ENCODE results near the gene HDAC11. TPM values are rescaled to one million over a fixed set of nuclear protein-coding genes. Genes with fewer than 3 reads are reported as not detected.

The HDAC11 gene
- total and polyA plus RNA-seq, 2 of the 13 experiments (the other 11 are each of a cell fraction or from before 2014, with no cell fraction given): 13.7 to 33.1 TPM

DNA sequence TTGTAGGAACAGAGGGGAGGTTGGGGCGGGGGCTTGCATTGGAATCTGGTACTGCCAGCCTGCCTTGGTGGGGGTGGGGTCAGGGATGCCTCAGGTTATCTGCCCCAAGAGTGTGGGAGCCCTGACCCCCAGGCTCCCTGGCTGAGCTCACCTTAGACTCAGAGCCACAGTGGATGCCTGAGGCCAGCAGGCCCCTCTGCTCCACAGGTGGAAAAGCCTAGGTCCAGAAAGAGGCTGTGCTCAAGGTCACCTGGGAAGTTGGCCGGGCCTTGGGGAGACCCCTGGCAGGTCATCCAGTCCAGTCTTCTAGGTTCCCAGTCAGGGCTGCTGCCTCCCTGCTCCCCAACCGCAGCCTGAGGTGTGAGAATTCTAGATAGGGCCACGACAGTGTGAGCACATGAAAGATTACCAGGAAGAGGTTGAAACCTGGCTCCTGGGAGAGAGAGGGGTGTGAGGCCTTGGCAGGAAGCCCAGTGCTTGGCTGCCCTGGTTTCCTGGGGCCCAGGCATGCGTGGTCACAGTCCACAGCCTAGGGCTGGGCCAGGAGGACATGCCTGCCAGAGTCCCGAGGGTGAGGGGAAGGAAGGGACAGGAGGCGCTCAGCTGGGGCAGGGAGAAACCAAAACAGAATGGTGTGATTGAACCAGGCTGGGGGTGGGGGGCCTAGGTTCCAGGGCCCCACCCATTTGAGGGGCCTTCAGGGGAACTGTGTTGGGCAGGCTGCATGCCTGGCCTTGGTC is 4.9 kb downstream of the HDAC11 start (continued):
- TF ChIP-seq ZSCAN20 (CRISPR knock-in tag; IDR thresholded peaks at IDR 0.05; ENCODE audit: borderline replicate concordance) (peak; percentile 29; the same call in 1 of the 2 replicates), ZSCAN9 (CRISPR knock-in tag; IDR thresholded peaks at IDR 0.05; ENCODE audit: borderline replicate concordance) (peak; percentile 87), AHR (CRISPR knock-in tag; IDR thresholded peaks at IDR 0.05) (no peak), ZBTB44 (CRISPR knock-in tag; IDR thresholded peaks at IDR 0.05) (no peak), ZNF160 (CRISPR knock-in tag; IDR thresholded peaks at IDR 0.05) (no peak), NRL (CRISPR knock-in tag; IDR thresholded peaks at IDR 0.05; ENCODE audit: borderline replicate concordance) (peak; percentile 85), ZNF7 (CRISPR knock-in tag; IDR thresholded peaks at IDR 0.05) (0 out of 2 replicates have a peak, but pooled peaks have one; percentile 13), TBP (CRISPR knock-in tag; IDR thresholded peaks at IDR 0.05) (no peak), ZNF724P (CRISPR knock-in tag; IDR thresholded peaks at IDR 0.05; ENCODE audit: borderline replicate concordance) (peak; percentile 95), ISX (CRISPR knock-in tag; conservative IDR thresholded peaks at IDR 0.05) (no peak), TARDBP (CRISPR knock-in tag; IDR thresholded peaks at IDR 0.05) (peak; percentile 79; the same call in 1 of the 2 replicates), ZNF543 (CRISPR knock-in tag; IDR thresholded peaks at IDR 0.05) (peak; percentile 83), NCOA5 (CRISPR knock-in tag; IDR thresholded peaks at IDR 0.05) (no peak), ZNF558 (CRISPR knock-in tag; IDR thresholded peaks at IDR 0.05; ENCODE audit: borderline replicate concordance) (no peak), NKX3-1 (CRISPR knock-in tag; IDR thresholded peaks at IDR 0.05) (0 out of 2 replicates have a peak, but pooled peaks have one; percentile 55), GPBP1L1 (CRISPR knock-in tag; IDR thresholded peaks at IDR 0.05) (no peak), GRHL1 (CRISPR knock-in tag; conservative IDR thresholded peaks at IDR 0.05) (no peak)
- TF ChIP-seq, protein P1, sequence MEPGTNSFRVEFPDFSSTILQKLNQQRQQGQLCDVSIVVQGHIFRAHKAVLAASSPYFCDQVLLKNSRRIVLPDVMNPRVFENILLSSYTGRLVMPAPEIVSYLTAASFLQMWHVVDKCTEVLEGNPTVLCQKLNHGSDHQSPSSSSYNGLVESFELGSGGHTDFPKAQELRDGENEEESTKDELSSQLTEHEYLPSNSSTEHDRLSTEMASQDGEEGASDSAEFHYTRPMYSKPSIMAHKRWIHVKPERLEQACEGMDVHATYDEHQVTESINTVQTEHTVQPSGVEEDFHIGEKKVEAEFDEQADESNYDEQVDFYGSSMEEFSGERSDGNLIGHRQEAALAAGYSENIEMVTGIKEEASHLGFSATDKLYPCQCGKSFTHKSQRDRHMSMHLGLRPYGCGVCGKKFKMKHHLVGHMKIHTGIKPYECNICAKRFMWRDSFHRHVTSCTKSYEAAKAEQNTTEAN (CRISPR knock-in tag; conservative IDR thresholded peaks at IDR 0.05): peak; percentile 78; the same call in 1 of the 2 replicates
- TF ChIP-seq, protein P2, sequence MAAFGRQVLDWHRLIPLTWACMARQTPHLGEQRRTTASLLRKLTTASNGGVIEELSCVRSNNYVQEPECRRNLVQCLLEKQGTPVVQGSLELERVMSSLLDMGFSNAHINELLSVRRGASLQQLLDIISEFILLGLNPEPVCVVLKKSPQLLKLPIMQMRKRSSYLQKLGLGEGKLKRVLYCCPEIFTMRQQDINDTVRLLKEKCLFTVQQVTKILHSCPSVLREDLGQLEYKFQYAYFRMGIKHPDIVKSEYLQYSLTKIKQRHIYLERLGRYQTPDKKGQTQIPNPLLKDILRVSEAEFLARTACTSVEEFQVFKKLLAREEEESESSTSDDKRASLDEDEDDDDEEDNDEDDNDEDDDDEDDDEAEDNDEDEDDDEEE (CRISPR knock-in tag; IDR thresholded peaks at IDR 0.05): peak; percentile 91; the same call in 1 of the 2 replicates
- TF ChIP-seq, protein P3, sequence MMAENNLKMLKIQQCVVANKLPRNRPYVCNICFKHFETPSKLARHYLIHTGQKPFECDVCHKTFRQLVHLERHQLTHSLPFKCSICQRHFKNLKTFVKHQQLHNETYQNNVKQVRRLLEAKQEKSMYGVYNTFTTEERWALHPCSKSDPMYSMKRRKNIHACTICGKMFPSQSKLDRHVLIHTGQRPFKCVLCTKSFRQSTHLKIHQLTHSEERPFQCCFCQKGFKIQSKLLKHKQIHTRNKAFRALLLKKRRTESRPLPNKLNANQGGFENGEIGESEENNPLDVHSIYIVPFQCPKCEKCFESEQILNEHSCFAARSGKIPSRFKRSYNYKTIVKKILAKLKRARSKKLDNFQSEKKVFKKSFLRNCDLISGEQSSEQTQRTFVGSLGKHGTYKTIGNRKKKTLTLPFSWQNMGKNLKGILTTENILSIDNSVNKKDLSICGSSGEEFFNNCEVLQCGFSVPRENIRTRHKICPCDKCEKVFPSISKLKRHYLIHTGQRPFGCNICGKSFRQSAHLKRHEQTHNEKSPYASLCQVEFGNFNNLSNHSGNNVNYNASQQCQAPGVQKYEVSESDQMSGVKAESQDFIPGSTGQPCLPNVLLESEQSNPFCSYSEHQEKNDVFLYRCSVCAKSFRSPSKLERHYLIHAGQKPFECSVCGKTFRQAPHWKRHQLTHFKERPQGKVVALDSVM (CRISPR knock-in tag; IDR thresholded peaks at IDR 0.05): 0 out of 2 replicates have a peak, but pooled peaks have one; percentile 23

Data from HepG2 (cell line).